Endometrial microvascular endothelial cells (primary cell): ENCODE data around the gene HARBI1. TPM values are rescaled to one million over a fixed set of nuclear protein-coding genes. Genes with fewer than 3 reads are reported as not detected.

Source experiments
- in situ Hi-C: cut with HindIII; loops from 2 replicates; pipeline ENCODE4 v1.10.0; 2017; ENCODE audit warnings: low sequenced_read_pairs, low pct_unique_long_range_greater_than_20kb; ENCODE audit errors: inconsistent ontology term
- total RNA-seq: library from RNA; depleted of rRNA; stranded (reverse); fragments of >200 nt; gene quantifications from one replicate; pipeline ENCODE4 v1.2.3, GENCODE V29; 2015; ENCODE audit errors: inconsistent ontology term

Gene HARBI1
- 3.4 TPM for total RNA-seq

- in situ Hi-C loops: no loop called here
These were observed at the start of gene HARBI1, which contains the start of gene ATG13 for GRCh38 chr11:46617134-46617971. TSS of gene HARBI1 (minus strand) at chr11:46617227. CDS start at chr11:46616237, 990 bp downstream. TSS of gene ATG13 (plus strand) at chr11:46617553. CDS start at chr11:46644292, 26,739 bp downstream.

- in situ Hi-C loops: no loop called here
These were observed 49.5 kb upstream of the HARBI1 start for GRCh38 chr11:46666516-46666915.

GRCh38 chr11:46665356-46665755, 48.3 kb upstream of the HARBI1 start:
- in situ Hi-C loops: no loop called here

- in situ Hi-C loops: no loop called here
These were observed 47.6 kb upstream of the HARBI1 start for GRCh38 chr11:46664612-46665011.

- in situ Hi-C loops: no loop called here
These were observed 46.4 kb upstream of the HARBI1 start for GRCh38 chr11:46663277-46663940.

- in situ Hi-C loops: no loop called here
These were observed 45.3 kb upstream of the HARBI1 start for GRCh38 chr11:46662366-46662765.

GRCh38 chr11:46661836-46662235, 44.8 kb upstream of the HARBI1 start:
- in situ Hi-C loops: no loop called here

- in situ Hi-C loops: no loop called here
These were observed 42.9 kb upstream of the HARBI1 start for GRCh38 chr11:46659908-46660307.

- in situ Hi-C loops: no loop called here
These were observed 41.2 kb upstream of the HARBI1 start for GRCh38 chr11:46658259-46658658.

- in situ Hi-C loops: no loop called here
These were observed 40.2 kb upstream of the HARBI1 start for GRCh38 chr11:46657186-46657585.

GRCh38 chr11:46655631-46656030, 38.6 kb upstream of the HARBI1 start:
- in situ Hi-C loops: no loop called here

- in situ Hi-C loops: no loop called here
These were observed 32.2 kb upstream of the HARBI1 start for GRCh38 chr11:46649180-46649738.

GRCh38 chr11:46643986-46644385, 27.0 kb upstream of the HARBI1 start:
- in situ Hi-C loops: no loop called here

- in situ Hi-C loops: no loop called here
These were observed 26.5 kb upstream of the HARBI1 start for GRCh38 chr11:46643531-46643930.

- in situ Hi-C loops: no loop called here
These were observed 25.8 kb upstream of the HARBI1 start for GRCh38 chr11:46642627-46643335.

GRCh38 chr11:46641639-46642038, 24.6 kb upstream of the HARBI1 start:
- in situ Hi-C loops: no loop called here

GRCh38 chr11:46640036-46640788, 23.2 kb upstream of the HARBI1 start:
- in situ Hi-C loops: no loop called here

GRCh38 chr11:46639197-46639839, 22.3 kb upstream of the HARBI1 start:
- in situ Hi-C loops: no loop called here
